ENCODE measurements around the gene SUSD5. TPM values are rescaled to one million over a fixed set of nuclear protein-coding genes. Genes with fewer than 3 reads are reported as not detected.

SUSD5 gene
- total and polyA plus RNA-seq, 2 experiments from 2014 or later = 1.4 to 3.6 TPM

DNA sequence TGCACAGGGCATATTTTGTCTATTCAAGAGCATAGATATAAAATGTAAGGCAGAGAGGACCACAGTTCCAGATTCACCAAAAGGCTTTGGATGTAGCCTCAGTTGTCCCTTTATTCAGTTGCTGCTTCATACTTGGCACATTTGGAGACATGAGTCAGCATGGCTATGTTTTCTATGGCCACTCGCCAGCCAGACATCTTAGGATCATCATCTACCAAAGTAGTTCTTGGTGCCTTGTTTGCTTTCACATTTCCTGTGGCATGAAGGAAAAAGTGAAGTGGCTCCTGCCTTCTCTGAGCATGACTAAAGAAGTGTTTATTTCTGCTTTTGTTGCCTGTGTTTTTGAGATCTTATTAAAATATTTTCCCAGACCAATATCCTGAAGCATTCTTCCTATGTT lies 7.2 kb downstream of the SUSD5 start:
- H4K20me1 ChIP-seq (replicated peaks; ENCODE audit: insufficient read depth) = no peaks in the 10 kb centered on the region
- no peaks in the 10 kb centered on the region for H3K79me2 ChIP-seq (replicated peaks; ENCODE audit: insufficient read depth)
- H3K27ac ChIP-seq (ENCODE audit: low read depth) = no peak overlapping the region
- peaks cover 13% of the 10 kb centered on the region for H3K9me3 Mint-ChIP-seq
- H3K27me3 Mint-ChIP-seq (ENCODE audit: insufficient read depth, low read depth, poor library complexity) = peaks cover 11% of the 10 kb centered on the region
- TF ChIP-seq, protein P1, sequence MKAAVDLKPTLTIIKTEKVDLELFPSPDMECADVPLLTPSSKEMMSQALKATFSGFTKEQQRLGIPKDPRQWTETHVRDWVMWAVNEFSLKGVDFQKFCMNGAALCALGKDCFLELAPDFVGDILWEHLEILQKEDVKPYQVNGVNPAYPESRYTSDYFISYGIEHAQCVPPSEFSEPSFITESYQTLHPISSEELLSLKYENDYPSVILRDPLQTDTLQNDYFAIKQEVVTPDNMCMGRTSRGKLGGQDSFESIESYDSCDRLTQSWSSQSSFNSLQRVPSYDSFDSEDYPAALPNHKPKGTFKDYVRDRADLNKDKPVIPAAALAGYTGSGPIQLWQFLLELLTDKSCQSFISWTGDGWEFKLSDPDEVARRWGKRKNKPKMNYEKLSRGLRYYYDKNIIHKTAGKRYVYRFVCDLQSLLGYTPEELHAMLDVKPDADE (IDR thresholded peaks at IDR 0.05) = no peak
- TF ChIP-seq CREB1 (CRISPR knock-in tag; IDR thresholded peaks at IDR 0.05; ENCODE audit: low read depth) (no peak), STAT1 (IDR thresholded peaks at IDR 0.05; ENCODE audit: unreplicated experiment) (no peak), EZH2phosphoT487 (IDR thresholded peaks at IDR 0.05; ENCODE audit: unreplicated experiment) (no peak), ZNF114 (CRISPR knock-in tag; IDR thresholded peaks at IDR 0.05) (no peak)
- TF ChIP-seq, protein P2, sequence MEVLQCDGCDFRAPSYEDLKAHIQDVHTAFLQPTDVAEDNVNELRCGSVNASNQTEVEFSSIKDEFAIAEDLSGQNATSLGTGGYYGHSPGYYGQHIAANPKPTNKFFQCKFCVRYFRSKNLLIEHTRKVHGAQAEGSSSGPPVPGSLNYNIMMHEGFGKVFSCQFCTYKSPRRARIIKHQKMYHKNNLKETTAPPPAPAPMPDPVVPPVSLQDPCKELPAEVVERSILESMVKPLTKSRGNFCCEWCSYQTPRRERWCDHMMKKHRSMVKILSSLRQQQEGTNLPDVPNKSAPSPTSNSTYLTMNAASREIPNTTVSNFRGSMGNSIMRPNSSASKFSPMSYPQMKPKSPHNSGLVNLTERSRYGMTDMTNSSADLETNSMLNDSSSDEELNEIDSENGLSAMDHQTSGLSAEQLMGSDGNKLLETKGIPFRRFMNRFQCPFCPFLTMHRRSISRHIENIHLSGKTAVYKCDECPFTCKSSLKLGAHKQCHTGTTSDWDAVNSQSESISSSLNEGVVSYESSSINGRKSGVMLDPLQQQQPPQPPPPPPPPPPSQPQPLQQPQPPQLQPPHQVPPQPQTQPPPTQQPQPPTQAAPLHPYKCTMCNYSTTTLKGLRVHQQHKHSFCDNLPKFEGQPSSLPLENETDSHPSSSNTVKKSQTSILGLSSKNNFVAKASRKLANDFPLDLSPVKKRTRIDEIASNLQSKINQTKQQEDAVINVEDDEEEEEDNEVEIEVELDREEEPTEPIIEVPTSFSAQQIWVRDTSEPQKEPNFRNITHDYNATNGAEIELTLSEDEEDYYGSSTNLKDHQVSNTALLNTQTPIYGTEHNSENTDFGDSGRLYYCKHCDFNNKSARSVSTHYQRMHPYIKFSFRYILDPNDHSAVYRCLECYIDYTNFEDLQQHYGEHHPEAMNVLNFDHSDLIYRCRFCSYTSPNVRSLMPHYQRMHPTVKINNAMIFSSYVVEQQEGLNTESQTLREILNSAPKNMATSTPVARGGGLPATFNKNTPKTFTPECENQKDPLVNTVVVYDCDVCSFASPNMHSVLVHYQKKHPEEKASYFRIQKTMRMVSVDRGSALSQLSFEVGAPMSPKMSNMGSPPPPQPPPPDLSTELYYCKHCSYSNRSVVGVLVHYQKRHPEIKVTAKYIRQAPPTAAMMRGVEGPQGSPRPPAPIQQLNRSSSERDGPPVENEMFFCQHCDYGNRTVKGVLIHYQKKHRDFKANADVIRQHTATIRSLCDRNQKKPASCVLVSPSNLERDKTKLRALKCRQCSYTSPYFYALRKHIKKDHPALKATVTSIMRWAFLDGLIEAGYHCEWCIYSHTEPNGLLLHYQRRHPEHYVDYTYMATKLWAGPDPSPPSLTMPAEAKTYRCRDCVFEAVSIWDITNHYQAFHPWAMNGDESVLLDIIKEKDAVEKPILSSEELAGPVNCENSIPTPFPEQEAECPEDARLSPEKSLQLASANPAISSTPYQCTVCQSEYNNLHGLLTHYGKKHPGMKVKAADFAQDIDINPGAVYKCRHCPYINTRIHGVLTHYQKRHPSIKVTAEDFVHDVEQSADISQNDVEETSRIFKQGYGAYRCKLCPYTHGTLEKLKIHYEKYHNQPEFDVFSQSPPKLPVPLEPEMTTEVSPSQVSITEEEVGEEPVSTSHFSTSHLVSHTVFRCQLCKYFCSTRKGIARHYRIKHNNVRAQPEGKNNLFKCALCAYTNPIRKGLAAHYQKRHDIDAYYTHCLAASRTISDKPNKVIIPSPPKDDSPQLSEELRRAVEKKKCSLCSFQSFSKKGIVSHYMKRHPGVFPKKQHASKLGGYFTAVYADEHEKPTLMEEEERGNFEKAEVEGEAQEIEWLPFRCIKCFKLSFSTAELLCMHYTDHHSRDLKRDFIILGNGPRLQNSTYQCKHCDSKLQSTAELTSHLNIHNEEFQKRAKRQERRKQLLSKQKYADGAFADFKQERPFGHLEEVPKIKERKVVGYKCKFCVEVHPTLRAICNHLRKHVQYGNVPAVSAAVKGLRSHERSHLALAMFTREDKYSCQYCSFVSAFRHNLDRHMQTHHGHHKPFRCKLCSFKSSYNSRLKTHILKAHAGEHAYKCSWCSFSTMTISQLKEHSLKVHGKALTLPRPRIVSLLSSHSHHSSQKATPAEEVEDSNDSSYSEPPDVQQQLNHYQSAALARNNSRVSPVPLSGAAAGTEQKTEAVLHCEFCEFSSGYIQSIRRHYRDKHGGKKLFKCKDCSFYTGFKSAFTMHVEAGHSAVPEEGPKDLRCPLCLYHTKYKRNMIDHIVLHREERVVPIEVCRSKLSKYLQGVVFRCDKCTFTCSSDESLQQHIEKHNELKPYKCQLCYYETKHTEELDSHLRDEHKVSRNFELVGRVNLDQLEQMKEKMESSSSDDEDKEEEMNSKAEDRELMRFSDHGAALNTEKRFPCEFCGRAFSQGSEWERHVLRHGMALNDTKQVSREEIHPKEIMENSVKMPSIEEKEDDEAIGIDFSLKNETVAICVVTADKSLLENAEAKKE (CRISPR knock-in tag; IDR thresholded peaks at IDR 0.05) = no peak
- TF ChIP-seq, protein P3, sequence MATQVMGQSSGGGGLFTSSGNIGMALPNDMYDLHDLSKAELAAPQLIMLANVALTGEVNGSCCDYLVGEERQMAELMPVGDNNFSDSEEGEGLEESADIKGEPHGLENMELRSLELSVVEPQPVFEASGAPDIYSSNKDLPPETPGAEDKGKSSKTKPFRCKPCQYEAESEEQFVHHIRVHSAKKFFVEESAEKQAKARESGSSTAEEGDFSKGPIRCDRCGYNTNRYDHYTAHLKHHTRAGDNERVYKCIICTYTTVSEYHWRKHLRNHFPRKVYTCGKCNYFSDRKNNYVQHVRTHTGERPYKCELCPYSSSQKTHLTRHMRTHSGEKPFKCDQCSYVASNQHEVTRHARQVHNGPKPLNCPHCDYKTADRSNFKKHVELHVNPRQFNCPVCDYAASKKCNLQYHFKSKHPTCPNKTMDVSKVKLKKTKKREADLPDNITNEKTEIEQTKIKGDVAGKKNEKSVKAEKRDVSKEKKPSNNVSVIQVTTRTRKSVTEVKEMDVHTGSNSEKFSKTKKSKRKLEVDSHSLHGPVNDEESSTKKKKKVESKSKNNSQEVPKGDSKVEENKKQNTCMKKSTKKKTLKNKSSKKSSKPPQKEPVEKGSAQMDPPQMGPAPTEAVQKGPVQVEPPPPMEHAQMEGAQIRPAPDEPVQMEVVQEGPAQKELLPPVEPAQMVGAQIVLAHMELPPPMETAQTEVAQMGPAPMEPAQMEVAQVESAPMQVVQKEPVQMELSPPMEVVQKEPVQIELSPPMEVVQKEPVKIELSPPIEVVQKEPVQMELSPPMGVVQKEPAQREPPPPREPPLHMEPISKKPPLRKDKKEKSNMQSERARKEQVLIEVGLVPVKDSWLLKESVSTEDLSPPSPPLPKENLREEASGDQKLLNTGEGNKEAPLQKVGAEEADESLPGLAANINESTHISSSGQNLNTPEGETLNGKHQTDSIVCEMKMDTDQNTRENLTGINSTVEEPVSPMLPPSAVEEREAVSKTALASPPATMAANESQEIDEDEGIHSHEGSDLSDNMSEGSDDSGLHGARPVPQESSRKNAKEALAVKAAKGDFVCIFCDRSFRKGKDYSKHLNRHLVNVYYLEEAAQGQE (IDR thresholded peaks at IDR 0.05; ENCODE audit: unreplicated experiment) = no peak
- no peaks in the 10 kb centered on the region for H3F3A ChIP-seq (replicated peaks; ENCODE audit: low read depth)
- no peaks in the 10 kb centered on the region; the same call in none of the 2 replicates for H3K36me3 ChIP-seq (ENCODE audit: insufficient read depth)
- H3K9me2 ChIP-seq (ENCODE audit: insufficient read depth) = no peaks in the 10 kb centered on the region
- no peaks in the 10 kb centered on the region for H3K4me1 Mint-ChIP-seq
- H3K36me3 Mint-ChIP-seq (ENCODE audit: low read depth) = peaks cover 12% of the 10 kb centered on the region; the same call in 2 of the 3 replicates
- no peak overlapping the region for H3K27ac Mint-ChIP-seq
- no peak for ATAC-seq
- H3K4me1 ChIP-seq (ENCODE audit: insufficient read depth) = no peaks in the 10 kb centered on the region
- no peak overlapping the region for H3K4me3 ChIP-seq
- no peak for DNase-seq (ENCODE audit: low spot score)
- H3K4me2 ChIP-seq = no peak overlapping the region
- no peak overlapping the region for H2AFZ ChIP-seq
- peaks cover 14% of the 10 kb centered on the region for H3K27me3 ChIP-seq (ENCODE audit: insufficient read depth)
- no peak overlapping the region for H3K4me3 Mint-ChIP-seq

Data from GM23338 (cell line).